Spleen (tissue), 7 donors: ENCODE measurements around the gene AAK1.

Experiments used
- CTCF ChIP-seq, 11 experiments: fragments of 200-600 bp in 7 of 11; fragments of 450-650 bp in 4 of 11; sonication (generic) in 4 of 11; IDR thresholded peaks in 8 of 11; conservative IDR thresholded peaks in 3 of 11; 1 replicate in 7 of 11; 2 replicates in 4 of 11; pipeline versions ENCODE4 v1.4.0 to v1.8.0; 2016 to 2021; ENCODE audit warnings: antibody characterized with exemption in 11 of 11, inconsistent platforms in 4 of 11, mild to moderate bottlenecking in 1 of 11
- POLR2A ChIP-seq, 3 donors: fragments of 450-650 bp; IDR thresholded peaks; one replicate each; pipeline ENCODE4 v1.5.1; 2017; ENCODE audit warnings: antibody characterized with exemption in 3 of 3, mild to moderate bottlenecking in 1 of 3
- POLR2AphosphoS5 ChIP-seq, 3 donors: sonication (generic); formaldehyde crosslinking; IDR thresholded peaks; one replicate each; pipeline ENCODE4 v1.5.1; 2017; ENCODE audit warnings: antibody characterized with exemption in 3 of 3
- donor health status: DM: no; HTN: no; CAD: no; lungs with moderate emphysema.
- donor health status: DM: no; HTN: no; CAD: no.
- donor health status: DM: no; HTN: no; CAD: no.

- no peak for TF ChIP-seq CTCF (IDR thresholded peaks at IDR 0.05 in 8 of 11, conservative IDR thresholded peaks at IDR 0.05 in 3 of 11)
- no peak for TF ChIP-seq POLR2A (IDR thresholded peaks at IDR 0.05)
- TF ChIP-seq POLR2AphosphoS5 (IDR thresholded peaks at IDR 0.05), result no peak
Observed at GRCh38 chr2:69499966-69500365, 143.6 kb downstream of the AAK1 start.
